Measurements from ENCODE around the gene ASIC3. TPM values are rescaled to one million over a fixed set of nuclear protein-coding genes. Genes with fewer than 3 reads are reported as not detected.
"Not testable (repeated sequence)": the region's sequence is repeated elsewhere in the genome, so short reads cannot be mapped to it uniquely, and the experiment has no call there.

The ASIC3 gene
- polyA plus RNA-seq (ENCODE audit: insufficient read length) = 2.3 TPM
- long read RNA-seq, donor 1 = 0 reads
- long read RNA-seq, donor 2 = 0 reads
- long read RNA-seq, donor 3 = 0 reads
- long read RNA-seq, donor 4 = 0 reads
- long read RNA-seq, donor 5 = 0 reads
- long read RNA-seq, donor 6 = 0 reads
- long read RNA-seq, donor 7 = 0 reads
- long read RNA-seq, donor 8 = 0 reads

- DNase-seq = no peak
Observed at GRCh38 chr7:151047976-151048815, at the start of gene ASIC3. Gene ASIC3 (plus strand): TSS chr7:151048531. CDS start chr7:151048886, 355 bp downstream.

- DNase-seq = no peak
Observed at GRCh38 chr7:150999001-150999400, 49.3 kb upstream of the ASIC3 start.

GRCh38 chr7:150999497-151000230 lies 48.7 kb upstream of the ASIC3 start:
- no peak for DNase-seq

GRCh38 chr7:151000897-151001495 lies 47.3 kb upstream of the ASIC3 start:
- no peak for DNase-seq

- no peak for DNase-seq
Observed at GRCh38 chr7:151001546-151001945, 46.8 kb upstream of the ASIC3 start.

- DNase-seq = no peak
Observed at GRCh38 chr7:151003572-151003971, 44.8 kb upstream of the ASIC3 start.

GRCh38 chr7:151005566-151005965 lies 42.8 kb upstream of the ASIC3 start:
- no peak for DNase-seq

- DNase-seq = no peak
Observed at GRCh38 chr7:151006590-151007300, 41.6 kb upstream of the ASIC3 start.

- DNase-seq = no peak
Observed at GRCh38 chr7:151007469-151007898, 40.8 kb upstream of the ASIC3 start.

GRCh38 chr7:151008143-151008510 lies 40.2 kb upstream of the ASIC3 start:
- DNase-seq = no peak

- DNase-seq = no peak
Observed at GRCh38 chr7:151008511-151009323, 39.6 kb upstream of the ASIC3 start.

GRCh38 chr7:151009327-151010036 lies 38.8 kb upstream of the ASIC3 start:
- DNase-seq = no peak

GRCh38 chr7:151010037-151010306 lies 38.4 kb upstream of the ASIC3 start:
- no peak for DNase-seq

- no peak for DNase-seq
Observed at GRCh38 chr7:151010307-151011096, 37.8 kb upstream of the ASIC3 start.

GRCh38 chr7:151011097-151011409 lies 37.3 kb upstream of the ASIC3 start:
- DNase-seq = no peak

- DNase-seq = not testable (repeated sequence)
Observed at GRCh38 chr7:151011616-151012015, 36.7 kb upstream of the ASIC3 start.

GRCh38 chr7:151012031-151012692 lies 36.2 kb upstream of the ASIC3 start:
- DNase-seq = no peak

GRCh38 chr7:151012911-151013347 lies 35.4 kb upstream of the ASIC3 start:
- no peak for DNase-seq

- DNase-seq = no peak
Observed at GRCh38 chr7:151013356-151013732, 35.0 kb upstream of the ASIC3 start.

Measured in left kidney (tissue), 8 donors.